Fibroblast of lung (primary cell): Measurements from ENCODE around the gene NHS. TPM values are rescaled to one million over a fixed set of nuclear protein-coding genes. Genes with fewer than 3 reads are reported as not detected.

ENCODE experiments used
- DNase-seq, 2 donors: peaks; one replicate each; pipeline versions ENCODE4 v3.0.0 to v3.0.0-alpha.2; 2010; ENCODE audit warnings: low read depth in 2 of 2
- H2AFZ ChIP-seq: 2 replicates; pipeline ENCODE4 v1.5.1; 2012; ENCODE audit warnings: low read length, control low read depth, inconsistent platforms
- H3K27ac ChIP-seq: 2 replicates; pipeline ENCODE4 v1.5.1; 2011; ENCODE audit warnings: low read length, control low read depth; ENCODE audit not compliant: insufficient read depth
- H3K27me3 ChIP-seq: 2 replicates; pipeline ENCODE4 v1.5.1; 2011; ENCODE audit warnings: mild to moderate bottlenecking, low read length; ENCODE audit not compliant: control insufficient read depth, insufficient read depth
- H3K36me3 ChIP-seq: 2 replicates; pipeline ENCODE4 v1.5.1; 2011; ENCODE audit warnings: low read length; ENCODE audit not compliant: control insufficient read depth, insufficient read depth
- H3K4me1 ChIP-seq: 2 replicates; pipeline ENCODE4 v1.5.1; 2011; ENCODE audit warnings: low read length; ENCODE audit not compliant: control insufficient read depth, insufficient read depth; ENCODE audit errors: extremely low read depth
- H3K4me2 ChIP-seq: 2 replicates; pipeline ENCODE4 v1.5.1; 2011; ENCODE audit warnings: low read length, control low read depth; ENCODE audit not compliant: insufficient read depth; ENCODE audit errors: extremely low read depth
- H3K4me3 ChIP-seq, 4 experiments: fragments of 200-600 bp in 1 of 4; sonication (generic) in 1 of 4; replicated peaks in 1 of 4; 2 replicates each; pipeline ENCODE4 v1.5.1; 2011 to 2016; ENCODE audit warnings: low read length in 4 of 4, low read depth in 3 of 4, mild to moderate bottlenecking in 3 of 4, control low read depth in 2 of 4, inconsistent platforms in 1 of 4, mixed read lengths in 1 of 4; ENCODE audit not compliant: insufficient read depth in 1 of 4; ENCODE audit errors: control extremely low read depth in 1 of 4
- H3K79me2 ChIP-seq: 2 replicates; pipeline ENCODE4 v1.5.1; 2012; ENCODE audit warnings: mild to moderate bottlenecking, low read length, inconsistent platforms; ENCODE audit not compliant: control insufficient read depth, insufficient read depth
- H3K9ac ChIP-seq: 2 replicates; pipeline ENCODE4 v1.5.1; 2011; ENCODE audit warnings: mild to moderate bottlenecking, low read length, control low read depth; ENCODE audit not compliant: insufficient read depth
- H3K9me3 ChIP-seq: 2 replicates; pipeline ENCODE4 v1.5.1; 2012; ENCODE audit warnings: low read depth, low read length; ENCODE audit not compliant: control insufficient read depth, insufficient read depth
- H4K20me1 ChIP-seq: 2 replicates; pipeline ENCODE4 v1.5.1; 2011; ENCODE audit warnings: low read length; ENCODE audit not compliant: control insufficient read depth, insufficient read depth; ENCODE audit errors: extremely low read depth
- CTCF ChIP-seq, 2 donors: IDR thresholded peaks in 1 of 2; conservative IDR thresholded peaks in 1 of 2; 1 replicate in 1 of 2; 2 replicates in 1 of 2; pipeline ENCODE4 v1.5.1; 2011 to 2012; ENCODE audit warnings: low read length in 2 of 2, control low read depth in 1 of 2, inconsistent platforms in 1 of 2, low read depth in 1 of 2, mild to moderate bottlenecking in 1 of 2
- EZH2 ChIP-seq: IDR thresholded peaks from 2 replicates; pipeline ENCODE4 v1.5.1; 2012; ENCODE audit warnings: low read length, control low read depth, mild to moderate bottlenecking; ENCODE audit errors: missing control alignments
- polyA plus RNA-seq, 2 donors: library from polyadenylated mRNA; depleted of rRNA in 1 of 2; stranded (reverse) in 1 of 2; unstranded in 1 of 2; fragments of >200 nt; gene quantifications; 2 replicates each; pipeline ENCODE4 v1.2.1, GENCODE V29; 2011 to 2012; ENCODE audit warnings: missing spikeins in 1 of 2
- total RNA-seq: library from RNA; depleted of rRNA; stranded (reverse); fragments of >200 nt; gene quantifications from 2 replicates; pipeline ENCODE4 v1.2.1, GENCODE V29; 2014

The NHS gene
- total and polyA plus RNA-seq, 2 donors (not counting 1 experiment from before 2014, with no cell fraction given): 1.4 to 3.8 TPM

GRCh38 chrX:17580539-17581152 lies 205.6 kb downstream of the NHS start:
- peak; percentile 80 to 90 for DNase-seq
- Histone ChIP-seq H3K36me3 (no peaks in the 10 kb centered on the region), H4K20me1 (no peaks in the 10 kb centered on the region), H2AFZ (no peak overlapping the region), H3K9me3 (no peaks in the 10 kb centered on the region), H3K27ac (peak overlapping the region; percentile 43), H3K4me1 (peaks cover 6% of the 10 kb centered on the region), H3K27me3 (no peaks in the 10 kb centered on the region), H3K79me2 (no peaks in the 10 kb centered on the region), H3K4me2 (peak overlapping the region; percentile 32), H3K9ac (no peak overlapping the region), H3K4me3 (no peak overlapping the region)
- TF ChIP-seq CTCF (conservative IDR thresholded peaks at IDR 0.05 in 1 of 2, IDR thresholded peaks at IDR 0.05 in 1 of 2; ENCODE audit: low read depth in 1 of 2, low read length in 2 of 2): no peak
- no peak for TF ChIP-seq EZH2

- no peaks in the 10 kb centered on the region for H3K27me3 ChIP-seq
- H3K27ac ChIP-seq: no peak overlapping the region
- no peak overlapping the region for H3K9ac ChIP-seq
- DNase-seq: no peak
- no peak overlapping the region for H3K4me3 ChIP-seq
- no peaks in the 10 kb centered on the region for H3K9me3 ChIP-seq
- no peak overlapping the region for H2AFZ ChIP-seq
- peaks cover 6% of the 10 kb centered on the region for H3K4me1 ChIP-seq
- TF ChIP-seq CTCF (conservative IDR thresholded peaks at IDR 0.05 in 1 of 2, IDR thresholded peaks at IDR 0.05 in 1 of 2; ENCODE audit: low read depth in 1 of 2, low read length in 2 of 2): no peak
- no peak for TF ChIP-seq EZH2
- H3K36me3 ChIP-seq: no peaks in the 10 kb centered on the region
- no peak overlapping the region for H3K4me2 ChIP-seq
- no peaks in the 10 kb centered on the region for H3K79me2 ChIP-seq
- no peaks in the 10 kb centered on the region for H4K20me1 ChIP-seq
These were observed 206.6 kb downstream of the NHS start for GRCh38 chrX:17581641-17582040.

DNA sequence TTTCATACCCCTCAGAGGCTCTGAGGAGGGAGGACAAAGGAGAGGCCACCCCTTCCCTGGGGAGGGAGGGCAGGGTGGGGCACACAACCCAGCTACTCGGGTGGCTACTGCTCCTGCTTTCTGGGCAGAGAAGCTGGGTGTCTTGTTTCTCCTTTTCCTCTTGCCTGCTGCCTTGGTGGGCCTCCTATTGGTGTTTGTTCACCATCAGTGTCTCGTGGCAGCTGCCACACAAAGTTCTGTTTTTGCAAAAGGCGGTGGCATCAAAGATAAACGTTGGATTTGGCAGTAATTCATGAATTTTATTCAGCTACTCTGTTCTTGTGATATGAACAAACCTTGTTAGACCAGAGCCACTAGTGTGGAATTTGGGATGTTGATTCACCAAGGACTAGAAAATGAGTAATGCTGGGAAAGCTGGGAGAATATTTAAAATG lies 209.3 kb downstream of the NHS start:
- no peak overlapping the region for H3K4me3 ChIP-seq
- H3K36me3 ChIP-seq: no peaks in the 10 kb centered on the region
- peak; percentile 27 to 83 for DNase-seq
- no peak for TF ChIP-seq EZH2
- no peak for TF ChIP-seq CTCF (conservative IDR thresholded peaks at IDR 0.05 in 1 of 2, IDR thresholded peaks at IDR 0.05 in 1 of 2; ENCODE audit: low read depth in 1 of 2, low read length in 2 of 2)
- no peak overlapping the region for H3K9ac ChIP-seq
- peaks cover 6% of the 10 kb centered on the region for H3K4me1 ChIP-seq
- H3K9me3 ChIP-seq: no peaks in the 10 kb centered on the region
- H3K27me3 ChIP-seq: no peaks in the 10 kb centered on the region
- H4K20me1 ChIP-seq: no peaks in the 10 kb centered on the region
- H3K27ac ChIP-seq: no peak overlapping the region
- H3K4me2 ChIP-seq: no peak overlapping the region
- H2AFZ ChIP-seq: no peak overlapping the region
- H3K79me2 ChIP-seq: no peaks in the 10 kb centered on the region
